ENCODE results near the gene MGAT4C.

GRCh38 chr12:86241600-86241999 lies 14.6 kb downstream of the MGAT4C start:
- TF ChIP-seq, protein P1, sequence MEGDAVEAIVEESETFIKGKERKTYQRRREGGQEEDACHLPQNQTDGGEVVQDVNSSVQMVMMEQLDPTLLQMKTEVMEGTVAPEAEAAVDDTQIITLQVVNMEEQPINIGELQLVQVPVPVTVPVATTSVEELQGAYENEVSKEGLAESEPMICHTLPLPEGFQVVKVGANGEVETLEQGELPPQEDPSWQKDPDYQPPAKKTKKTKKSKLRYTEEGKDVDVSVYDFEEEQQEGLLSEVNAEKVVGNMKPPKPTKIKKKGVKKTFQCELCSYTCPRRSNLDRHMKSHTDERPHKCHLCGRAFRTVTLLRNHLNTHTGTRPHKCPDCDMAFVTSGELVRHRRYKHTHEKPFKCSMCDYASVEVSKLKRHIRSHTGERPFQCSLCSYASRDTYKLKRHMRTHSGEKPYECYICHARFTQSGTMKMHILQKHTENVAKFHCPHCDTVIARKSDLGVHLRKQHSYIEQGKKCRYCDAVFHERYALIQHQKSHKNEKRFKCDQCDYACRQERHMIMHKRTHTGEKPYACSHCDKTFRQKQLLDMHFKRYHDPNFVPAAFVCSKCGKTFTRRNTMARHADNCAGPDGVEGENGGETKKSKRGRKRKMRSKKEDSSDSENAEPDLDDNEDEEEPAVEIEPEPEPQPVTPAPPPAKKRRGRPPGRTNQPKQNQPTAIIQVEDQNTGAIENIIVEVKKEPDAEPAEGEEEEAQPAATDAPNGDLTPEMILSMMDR (conservative IDR thresholded peaks at IDR 0.05): no peak
- TF ChIP-seq ZFX (IDR thresholded peaks at IDR 0.05): no peak
